Liver (tissue), 9 donors: ENCODE measurements around the gene EPB41L4A. TPM values are rescaled to one million over a fixed set of nuclear protein-coding genes. Genes with fewer than 3 reads are reported as not detected.

Experiments
- DNase-seq: peaks from one replicate; pipeline ENCODE4 v3.0.0-alpha.2; 2017; ENCODE audit warnings: low spot score
- H3K27ac ChIP-seq, 2 donors: one replicate each; pipeline ENCODE4 v1.7.0; 2013; ENCODE audit warnings: inconsistent platforms in 2 of 2, low read length in 2 of 2, control low read depth in 1 of 2, low read depth in 1 of 2, mild to moderate bottlenecking in 1 of 2
- H3K27me3 ChIP-seq, 4 donors: one replicate each; pipeline versions ENCODE4 v1.6.1 to v1.7.0; 2013; ENCODE audit warnings: low read length in 3 of 4, inconsistent platforms in 1 of 4, mild to moderate bottlenecking in 1 of 4, moderate library complexity in 1 of 4; ENCODE audit not compliant: control insufficient read depth in 4 of 4, insufficient read depth in 4 of 4
- H3K36me3 ChIP-seq, 4 donors: one replicate each; pipeline versions ENCODE4 v1.6.1 to v1.7.0; 2013; ENCODE audit warnings: low read length in 3 of 4, mild to moderate bottlenecking in 3 of 4, low read depth in 1 of 4, moderate library complexity in 1 of 4; ENCODE audit not compliant: control insufficient read depth in 4 of 4, insufficient read depth in 3 of 4
- H3K4me1 ChIP-seq, 4 donors: one replicate each; pipeline versions ENCODE4 v1.6.1 to v1.7.0; 2013; ENCODE audit warnings: low read length in 3 of 4, mild to moderate bottlenecking in 3 of 4, moderate library complexity in 1 of 4; ENCODE audit not compliant: control insufficient read depth in 4 of 4, insufficient read depth in 4 of 4
- H3K4me3 ChIP-seq, 3 donors: one replicate each; pipeline versions ENCODE4 v1.6.1 to v1.7.0; 2013; ENCODE audit warnings: low read length in 3 of 3, control low read depth in 1 of 3, low read depth in 1 of 3, mild to moderate bottlenecking in 1 of 3
- H3K9ac ChIP-seq, 2 donors: one replicate each; pipeline ENCODE4 v1.7.0; 2013; ENCODE audit warnings: low read length in 2 of 2, mild to moderate bottlenecking in 2 of 2, moderate library complexity in 2 of 2, control low read depth in 1 of 2, low read depth in 1 of 2
- H3K9me3 ChIP-seq, 4 donors: one replicate each; pipeline versions ENCODE4 v1.6.1 to v1.7.0; 2013; ENCODE audit warnings: low read length in 3 of 4; ENCODE audit not compliant: control insufficient read depth in 4 of 4
- ATF3 ChIP-seq: IDR thresholded peaks from 2 replicates; pipeline ENCODE4 v1.6.1; 2016; ENCODE audit warnings: antibody characterized with exemption
- CTCF ChIP-seq: fragments of 150-350 bp; IDR thresholded peaks from 2 replicates; pipeline ENCODE4 v1.5.1; 2017; ENCODE audit warnings: improper control_type of control experiment, low read depth, low read length; ENCODE audit not compliant: missing input control
- EGR1 ChIP-seq, 2 donors: IDR thresholded peaks; 2 replicates each; pipeline ENCODE4 v1.6.1; 2016 to 2018; ENCODE audit warnings: antibody characterized with exemption in 2 of 2, low read depth in 2 of 2
- FOXA1 ChIP-seq: IDR thresholded peaks from 2 replicates; pipeline ENCODE4 v1.6.1; 2016; ENCODE audit warnings: antibody characterized with exemption
- FOXA2 ChIP-seq: IDR thresholded peaks from 2 replicates; pipeline ENCODE4 v1.6.1; 2016; ENCODE audit warnings: antibody characterized with exemption
- GABPA ChIP-seq, 2 donors: IDR thresholded peaks in 1 of 2; conservative IDR thresholded peaks in 1 of 2; 2 replicates each; pipeline ENCODE4 v1.6.1; 2016; ENCODE audit warnings: antibody characterized with exemption in 2 of 2, mild to moderate bottlenecking in 1 of 2, moderate library complexity in 1 of 2
- HNF4A ChIP-seq, 2 donors: conservative IDR thresholded peaks; 2 replicates each; pipeline ENCODE4 v1.6.1; 2016; ENCODE audit warnings: antibody characterized with exemption in 2 of 2, mild to moderate bottlenecking in 2 of 2
- HNF4G ChIP-seq: IDR thresholded peaks from 2 replicates; pipeline ENCODE4 v1.6.1; 2016; ENCODE audit warnings: antibody characterized with exemption
- JUND ChIP-seq, 2 donors: IDR thresholded peaks; 2 replicates each; pipeline ENCODE4 v1.6.1; 2016; ENCODE audit warnings: antibody characterized with exemption in 2 of 2
- MAX ChIP-seq: IDR thresholded peaks from 2 replicates; pipeline ENCODE4 v1.6.1; 2016; ENCODE audit warnings: antibody characterized with exemption
- NR2F2 ChIP-seq: IDR thresholded peaks from 2 replicates; pipeline ENCODE4 v1.6.1; 2016; ENCODE audit warnings: antibody characterized with exemption
- RAD21 ChIP-seq, 2 donors: IDR thresholded peaks; 2 replicates each; pipeline ENCODE4 v1.6.1; 2016; ENCODE audit warnings: antibody characterized with exemption in 2 of 2, mild to moderate bottlenecking in 2 of 2
- REST ChIP-seq: IDR thresholded peaks from 2 replicates; pipeline ENCODE4 v1.6.1; 2016; ENCODE audit warnings: antibody characterized with exemption, mild to moderate bottlenecking
- RXRA ChIP-seq, 2 donors: IDR thresholded peaks; 2 replicates each; pipeline ENCODE4 v1.6.1; 2017 to 2018; ENCODE audit warnings: antibody characterized with exemption in 2 of 2, mild to moderate bottlenecking in 1 of 2
- SP1 ChIP-seq: IDR thresholded peaks from 2 replicates; pipeline ENCODE4 v1.6.1; 2018; ENCODE audit warnings: antibody characterized with exemption, mild to moderate bottlenecking
- TAF1 ChIP-seq: conservative IDR thresholded peaks from 2 replicates; pipeline ENCODE4 v1.6.1; 2016; ENCODE audit warnings: antibody characterized with exemption, mild to moderate bottlenecking
- YY1 ChIP-seq: IDR thresholded peaks from 2 replicates; pipeline ENCODE4 v1.6.1; 2016; ENCODE audit warnings: antibody characterized with exemption, mild to moderate bottlenecking
- ZBTB33 ChIP-seq: IDR thresholded peaks from 2 replicates; pipeline ENCODE4 v1.6.1; 2016; ENCODE audit warnings: antibody characterized with exemption
- WGBS: extraction: QIAGEN DNeasy Blood & Tissue Kit; methylation state at CpG from one replicate; pipeline ENCODE4 v1.1.7; 2013; 5-methylcytosine and 5-hydroxymethylcytosine counted together
- polyA plus RNA-seq, 2 donors: library from polyadenylated mRNA; stranded (reverse) in 1 of 2; unstranded in 1 of 2; fragments of 200-250 nt in 1 of 2; fragments of >200 nt in 1 of 2; fragmentation: Nextera tagmentation in 1 of 2; extraction: Ambion mirVana in 1 of 2; gene quantifications; one replicate each; pipeline versions ENCODE4 v1.2.1 to v1.2.3, GENCODE V29; 2013 to 2015
- total RNA-seq, 2 donors: library from RNA; depleted of rRNA; stranded (reverse); fragments of >200 nt; gene quantifications; one replicate each; pipeline ENCODE4 v1.2.3, GENCODE V29; 2014
- donor health status: healthy.
- donor health status: healthy.
- donor health status: healthy.
- donor health status: healthy.
- donor health status: healthy.

The EPB41L4A gene
- total and polyA plus RNA-seq, 4 donors: 1.1 to 8.0 (median 3.9) TPM

- H3K9ac ChIP-seq: no peak overlapping the region
- no peaks in the 10 kb centered on the region for H3K9me3 ChIP-seq
- H3K27me3 ChIP-seq: no peaks in the 10 kb centered on the region
- TF ChIP-seq FOXA2: no peak
- TF ChIP-seq RXRA (IDR thresholded peaks at IDR 0.05): no peak
- no peak for TF ChIP-seq REST
- TF ChIP-seq MAX: no peak
- no peak for TF ChIP-seq ATF3
- TF ChIP-seq RAD21 (IDR thresholded peaks at IDR 0.05): no peak
- TF ChIP-seq CTCF: no peak
- no peak for TF ChIP-seq ZBTB33
- no peak for TF ChIP-seq NR2F2
- TF ChIP-seq YY1: no peak
- no peak for TF ChIP-seq GABPA (IDR thresholded peaks at IDR 0.05 in 1 of 2, conservative IDR thresholded peaks at IDR 0.05 in 1 of 2)
- TF ChIP-seq FOXA1: no peak
- TF ChIP-seq SP1: no peak
- TF ChIP-seq TAF1: no peak
- DNase-seq: no peak
- no peak overlapping the region for H3K4me3 ChIP-seq
- H3K4me1 ChIP-seq: no peaks in the 10 kb centered on the region
- no peak overlapping the region for H3K27ac ChIP-seq
- no peaks in the 10 kb centered on the region for H3K36me3 ChIP-seq
Measured at GRCh38 chr5:112247960-112248359, 171.1 kb downstream of the EPB41L4A start.

GRCh38 chr5:112245656-112246055, 173.4 kb downstream of the EPB41L4A start:
- no peak overlapping the region for H3K9ac ChIP-seq
- no peak overlapping the region for H3K27ac ChIP-seq
- no peaks in the 10 kb centered on the region for H3K9me3 ChIP-seq
- 73% methylated on average over 5 of the region's 5 CpGs for WGBS
- H3K36me3 ChIP-seq: no peaks in the 10 kb centered on the region
- H3K4me1 ChIP-seq: no peaks in the 10 kb centered on the region
- no peaks in the 10 kb centered on the region for H3K27me3 ChIP-seq
- no peak for DNase-seq
- H3K4me3 ChIP-seq: no peak overlapping the region
- TF ChIP-seq SP1: no peak
- no peak for TF ChIP-seq TAF1
- TF ChIP-seq RAD21 (IDR thresholded peaks at IDR 0.05): no peak
- TF ChIP-seq HNF4A (conservative IDR thresholded peaks at IDR 0.05): no peak
- no peak for TF ChIP-seq NR2F2
- no peak for TF ChIP-seq ZBTB33
- TF ChIP-seq MAX: no peak
- no peak for TF ChIP-seq CTCF
- TF ChIP-seq ATF3: no peak
- no peak for TF ChIP-seq EGR1 (IDR thresholded peaks at IDR 0.05; ENCODE audit: low read depth in 2 of 2)
- TF ChIP-seq RXRA (IDR thresholded peaks at IDR 0.05): no peak
- TF ChIP-seq FOXA2: no peak
- TF ChIP-seq HNF4G: no peak
- no peak for TF ChIP-seq JUND (IDR thresholded peaks at IDR 0.05)
- no peak for TF ChIP-seq FOXA1
